Heart left ventricle (tissue), 16 donors: ENCODE results near the gene APC2. TPM values are rescaled to one million over a fixed set of nuclear protein-coding genes. Genes with fewer than 3 reads are reported as not detected.
A peak's percentile ranks its signal among the peaks of the same experiment; 100 is the strongest.

Experiments
- ATAC-seq, 4 donors: fragments of 200-7000 bp; cut with Tn5 transposase; one replicate each; pipeline ENCODE4 v1.9.1; 2020 to 2022; ENCODE audit warnings: moderate library complexity in 4 of 4, mild to moderate bottlenecking in 3 of 4, moderate number of reproducible peaks in 1 of 4
- DNase-seq, 5 donors: peaks; one replicate each; pipeline ENCODE4 v3.0.0-alpha.2; 2020
- H3K27ac ChIP-seq, 12 donors: fragments of 200-600 bp; sonication (generic) in 4 of 12; one replicate each; pipeline versions ENCODE4 v1.5.0 to v1.8.0; 2016 to 2022; ENCODE audit warnings: mild to moderate bottlenecking in 2 of 12
- H3K27me3 ChIP-seq, 9 donors: fragments of 200-600 bp; sonication (generic) in 2 of 9; one replicate each; pipeline versions ENCODE4 v1.5.1 to v1.8.0; 2016 to 2022; ENCODE audit warnings: mild to moderate bottlenecking in 3 of 9
- H3K36me3 ChIP-seq, 9 donors: fragments of 200-600 bp; sonication (generic) in 2 of 9; one replicate each; pipeline versions ENCODE4 v1.5.0 to v1.8.0; 2018 to 2022; ENCODE audit warnings: mild to moderate bottlenecking in 2 of 9
- H3K4me1 ChIP-seq, 12 donors: fragments of 200-600 bp; sonication (generic) in 4 of 12; one replicate each; pipeline versions ENCODE4 v1.5.0 to v1.8.0; 2016 to 2022; ENCODE audit warnings: mild to moderate bottlenecking in 3 of 12
- H3K4me3 ChIP-seq, 12 donors: fragments of 200-600 bp; sonication (generic) in 4 of 12; one replicate each; pipeline versions ENCODE4 v1.5.0 to v1.8.0; 2017 to 2022; ENCODE audit warnings: mild to moderate bottlenecking in 9 of 12, moderate library complexity in 4 of 12
- H3K9me3 ChIP-seq, 12 donors: fragments of 200-600 bp; sonication (generic) in 4 of 12; one replicate each; pipeline versions ENCODE4 v1.5.0 to v1.8.0; 2016 to 2022; ENCODE audit warnings: mild to moderate bottlenecking in 1 of 12
- CTCF ChIP-seq, 12 donors: fragments of 200-600 bp; sonication (generic) in 4 of 12; IDR thresholded peaks; one replicate each; pipeline versions ENCODE4 v1.5.0 to v1.8.0; 2018 to 2022; ENCODE audit warnings: antibody characterized with exemption in 12 of 12, mild to moderate bottlenecking in 5 of 12
- POLR2A ChIP-seq, 2 donors: fragments of 450-650 bp; IDR thresholded peaks; one replicate each; pipeline ENCODE4 v1.6.1; 2017; ENCODE audit warnings: antibody characterized with exemption in 2 of 2, mild to moderate bottlenecking in 2 of 2, moderate library complexity in 2 of 2
- WGBS, 4 donors: extraction: QIAGEN DNeasy Blood & Tissue Kit in 2 of 4; methylation state at CpG; one replicate each; pipeline versions ENCODE4 v1.1.5 to v1.1.7; 2013 to 2018; 5-methylcytosine and 5-hydroxymethylcytosine counted together
- intact Hi-C, 10 donors: fragments of 100-400 bp; cut with DNase I; formaldehyde crosslinking; loops; one replicate each; pipeline versions ENCODE4 v1.11.1 to v1.14.2; 2022
- polyA plus RNA-seq, 2 donors: library from polyadenylated mRNA; stranded (reverse); fragments of 200-250 nt; gene quantifications; one replicate each; pipeline ENCODE4 v1.2.3, GENCODE V29; 2013
- total RNA-seq, 9 donors: library from RNA; depleted of rRNA in 2 of 9; stranded (reverse); fragments of >200 nt in 2 of 9; fragmentation: NEBNext Ultra II Directional in 3 of 9; extraction: Animal tissue kit (Norgen Biotek cat#: 25700) in 3 of 9; gene quantifications; one replicate each; pipeline versions ENCODE4 v1.1.0 to v1.2.4, GENCODE V29; 2016 to 2023
- donor health status: ischemic (EF 13 %, LVEDD 7.1; RV severe dilation, severe dysfunction).
- donor health status: healthy with polysubstance abuse.
- donor health status: DM: no; HTN: yes; CAD: no.
- donor health status: DM: no; HTN: no; CAD: no.
- donor health status: ischemic (EF 25% LVEDD 6.9; RV normal size, moderate dysfunction).
- donor health status: ischemic (EF 25% LVEDD 5.7; RV mildly dilated, moderate dysfunction).
- donor health status: healthy.
- donor health status: DM: yes; HTN: yes; CAD: no.
- donor health status: ischemic (EF 35%, LVEDD 5.7; RV mildly dilated, moderate dysfunction).
- donor health status: nonischemic (EF 11% LVEDD 7.7; RV severe dilation, severe dysfunction).
- donor health status: DM: yes; HTN: yes; CAD: no.
- donor health status: PGD.
- donor health status: ischemic (EF 29% LVEDD 5.4; RV normal size, mild dysfunction).
- donor health status: nonischemic (EF 23%, LVEDD 6.1; RV moderate dilation, normal function).

The APC2 gene
- total and polyA plus RNA-seq, 11 donors = 0.04 to 0.72 (median 0.11) TPM; not detected in 1

- no peak overlapping the region for H3K4me3 ChIP-seq
- no peak for ATAC-seq
- H3K27ac ChIP-seq = peak overlapping the region in 2 of 12 donors; percentile 7 to 38
- no peaks in the 10 kb centered on the region for H3K9me3 ChIP-seq
- H3K36me3 ChIP-seq = peaks cover 0 to 92% (median 83%) of the 10 kb centered on the region in 9 donors
- 87 to 94% (median 92%) methylated on average over 22 to 24 of the region's 24 CpGs for WGBS, 4 donors
- intact Hi-C loops = no loop called here
- no peak for TF ChIP-seq POLR2A (IDR thresholded peaks at IDR 0.05)
- no peak for TF ChIP-seq CTCF (IDR thresholded peaks at IDR 0.05)
- peaks cover 0 to 31% (median 13%) of the 10 kb centered on the region in 12 donors for H3K4me1 ChIP-seq
- DNase-seq = no peak
- no peaks in the 10 kb centered on the region for H3K27me3 ChIP-seq
Observed at GRCh38 chr19:1422943-1423342, 27.0 kb upstream of the APC2 start.

GRCh38 chr19:1423436-1424191 lies 26.3 kb upstream of the APC2 start:
- intact Hi-C loops = no loop called here
- Histone ChIP-seq H3K27me3 (no peaks in the 10 kb centered on the region), H3K4me1 (peaks cover 0 to 30% (median 7%) of the 10 kb centered on the region in 12 donors), H3K4me3 (no peak overlapping the region), H3K27ac (peak overlapping the region in 1 of 12 donors; percentile 38), H3K36me3 (peaks cover 0 to 92% (median 88%) of the 10 kb centered on the region in 9 donors), H3K9me3 (no peaks in the 10 kb centered on the region)
- 92 to 93% (median 92%) methylated on average over 33 to 40 of the region's 40 CpGs for WGBS, 4 donors
- ATAC-seq (no peak), DNase-seq (no peak)
- TF ChIP-seq POLR2A (IDR thresholded peaks at IDR 0.05) (no peak), CTCF (IDR thresholded peaks at IDR 0.05) (no peak)

GRCh38 chr19:1424192-1424955 lies 25.5 kb upstream of the APC2 start:
- no peak overlapping the region for H3K4me3 ChIP-seq
- 87 to 89% (median 89%) methylated on average over 39 to 42 of the region's 42 CpGs for WGBS, 4 donors
- no peaks in the 10 kb centered on the region for H3K9me3 ChIP-seq
- DNase-seq (peak in 1 of 5 donors; percentile 18), ATAC-seq (no peak)
- H3K36me3 ChIP-seq = peaks cover 0 to 92% (median 89%) of the 10 kb centered on the region in 9 donors
- no peak for TF ChIP-seq CTCF (IDR thresholded peaks at IDR 0.05)
- TF ChIP-seq POLR2A (IDR thresholded peaks at IDR 0.05) = no peak
- H3K27me3 ChIP-seq = no peaks in the 10 kb centered on the region
- intact Hi-C loops = no loop called here
- no peak overlapping the region for H3K27ac ChIP-seq
- H3K4me1 ChIP-seq = peaks cover 0 to 30% (median under 1%) of the 10 kb centered on the region in 12 donors
